K562 (cell line): Measurements from ENCODE around the gene SLCO3A1. TPM values are rescaled to one million over a fixed set of nuclear protein-coding genes. Genes with fewer than 3 reads are reported as not detected.

Experiments
- ATAC-seq: fragments of 200-7000 bp; cut with Tn5 transposase; 3 replicates; pipeline ENCODE4 v1.9.1; 2020; ENCODE audit warnings: moderate library complexity
- BruUV-seq: library from RNA; stranded (reverse); fragments of 400-500 nt; replicated peaks from 2 replicates; lab custom pipeline; 2021; lab: Mats Ljungman, UMichigan
- CTCF ChIA-PET: fragments of 300-600 bp; formaldehyde crosslinking; extraction: SDS; loops from one replicate; lab custom pipeline; 2021; ENCODE audit warnings: low intra/inter-chr PET ratio; lab: Yijun Ruan, JAX
- POLR2A ChIA-PET: fragments of 300-600, 350-650 bp; sonication (Branson Sonifier 250); formaldehyde crosslinking; extraction: SDS; loops from one replicate; lab custom pipeline; 2021; ENCODE audit warnings: antibody characterized with exemption, inconsistent platforms; lab: Yijun Ruan, JAX
- DNase-seq, 4 experiments: peaks; one replicate each; pipeline versions ENCODE4 v3.0.0 to v3.0.0-alpha.2; 2011 to 2018; ENCODE audit warnings: low spot score in 3 of 4, mixed read lengths in 3 of 4; ENCODE audit errors: extremely low read depth in 1 of 4
- FAIRE-seq: peaks from 2 replicates; lab custom pipeline; 2011; peaks lifted over from hg19 to GRCh38; lab: Jason Lieb, UNC
- H2AFZ ChIP-seq: 2 replicates; pipeline ENCODE4 v1.6.0; 2011; ENCODE audit warnings: low read depth, low read length, control low read depth, inconsistent platforms
- H3K27ac ChIP-seq: fragments of 200-600 bp; 3 replicates; pipeline ENCODE4 v1.8.0; 2011; ENCODE audit warnings: low read depth, mild to moderate bottlenecking, control low read depth, inconsistent platforms, low read length, moderate library complexity, mixed read lengths; ENCODE audit errors: extremely low read depth
- H3K27me3 ChIP-seq, 2 experiments: fragments of 300-600 bp in 1 of 2; 2 replicates in 1 of 2; 3 replicates in 1 of 2; pipeline versions ENCODE4 v1.6.0 to v1.8.0; 2011; ENCODE audit warnings: inconsistent platforms in 2 of 2, low read length in 2 of 2, mild to moderate bottlenecking in 1 of 2, mixed read lengths in 1 of 2, moderate library complexity in 1 of 2; ENCODE audit not compliant: control insufficient read depth in 2 of 2, insufficient read depth in 2 of 2
- H3K36me3 ChIP-seq: fragments of 300-600 bp; 3 replicates; pipeline ENCODE4 v1.8.0; 2011; ENCODE audit warnings: mild to moderate bottlenecking, low read length, inconsistent platforms; ENCODE audit not compliant: control insufficient read depth, insufficient read depth
- H3K4me1 ChIP-seq, 2 experiments: fragments of 200-600 bp in 1 of 2; replicated peaks in 1 of 2; 2 replicates in 1 of 2; 3 replicates in 1 of 2; pipeline versions ENCODE4 v1.5.1 to v1.8.0; 2011; ENCODE audit warnings: inconsistent platforms in 2 of 2, low read length in 2 of 2, mild to moderate bottlenecking in 1 of 2, mixed read lengths in 1 of 2, moderate library complexity in 1 of 2; ENCODE audit not compliant: control insufficient read depth in 2 of 2, insufficient read depth in 2 of 2
- H3K4me2 ChIP-seq: 2 replicates; pipeline ENCODE4 v1.6.1; 2011; ENCODE audit warnings: low read length, control low read depth, inconsistent platforms, mixed read lengths; ENCODE audit not compliant: insufficient read depth
- H3K4me3 ChIP-seq: fragments of 200-600 bp; sonication (generic), shearing (Covaris generic); 2 replicates; pipeline ENCODE4 v1.5.1; 2016; ENCODE audit warnings: control low read depth, inconsistent platforms
- H3K79me2 ChIP-seq: fragments of 200-600 bp; 3 replicates; pipeline ENCODE4 v1.8.0; 2011; ENCODE audit warnings: low read length, inconsistent platforms; ENCODE audit not compliant: control insufficient read depth, insufficient read depth
- H3K9ac ChIP-seq, 2 experiments: 2 replicates each; pipeline versions ENCODE4 v1.6.0 to v1.6.1; 2011; ENCODE audit warnings: low read depth in 2 of 2, low read length in 2 of 2, control low read depth in 1 of 2, inconsistent platforms in 1 of 2, mild to moderate bottlenecking in 1 of 2, mixed read lengths in 1 of 2; ENCODE audit not compliant: insufficient read depth in 1 of 2
- H3K9me1 ChIP-seq: one replicate; pipeline ENCODE4 v1.6.0; 2011; ENCODE audit warnings: inconsistent platforms, mild to moderate bottlenecking, low read length, moderate library complexity; ENCODE audit not compliant: control insufficient read depth, insufficient read depth
- H3K9me3 ChIP-seq: replicated peaks from 2 replicates; pipeline ENCODE4 v1.5.1; 2011; ENCODE audit warnings: low read depth, low read length, inconsistent platforms; ENCODE audit not compliant: control insufficient read depth, insufficient read depth
- H4K20me1 ChIP-seq: replicated peaks from 2 replicates; pipeline ENCODE4 v1.6.1; 2011; ENCODE audit warnings: low read length, inconsistent platforms, mixed read lengths; ENCODE audit not compliant: control insufficient read depth, insufficient read depth
- BHLHE40 ChIP-seq: IDR thresholded peaks from 2 replicates; pipeline ENCODE4 v1.6.1; 2011; ENCODE audit warnings: low read length, improper control_type of control experiment
- DIDO1 ChIP-seq: fragments of 450-650 bp; IDR thresholded peaks from 2 replicates; pipeline ENCODE4 v1.6.1; 2016; ENCODE audit warnings: low read depth, missing biosample characterization, missing genetic modification characterization
- EP400 ChIP-seq: fragments of 450-650 bp; IDR thresholded peaks from 2 replicates; pipeline ENCODE4 v1.6.1; 2017; ENCODE audit warnings: antibody characterized with exemption, mild to moderate bottlenecking, moderate library complexity
- HLTF ChIP-seq: fragments of 450-650 bp; IDR thresholded peaks from 2 replicates; pipeline ENCODE4 v1.6.1; 2016
- KAT7 ChIP-seq: sonication (generic); formaldehyde crosslinking; IDR thresholded peaks from 2 replicates; pipeline ENCODE4 v1.8.0; 2022; ENCODE audit warnings: missing genetic modification reagents, mild to moderate bottlenecking, borderline replicate concordance
- NR2F6 ChIP-seq: fragments of 450-650 bp; formaldehyde crosslinking; IDR thresholded peaks from 2 replicates; pipeline ENCODE4 v1.4.0; 2020; ENCODE audit warnings: mild to moderate bottlenecking
- PHF8 ChIP-seq: fragments of 200-600 bp; sonication (generic); IDR thresholded peaks from 2 replicates; pipeline ENCODE4 v1.6.1; 2012; ENCODE audit warnings: mixed run types, mild to moderate bottlenecking, inconsistent platforms, low read length, moderate library complexity, borderline replicate concordance
- POLR3A ChIP-seq: IDR thresholded peaks from 2 replicates; pipeline ENCODE4 v1.6.1; 2011; ENCODE audit warnings: borderline replicate concordance, mild to moderate bottlenecking, moderate library complexity; ENCODE audit not compliant: insufficient read length, insufficient read depth; ENCODE audit errors: extremely low read depth
- TBL1XR1 ChIP-seq, 2 experiments: IDR thresholded peaks; 2 replicates each; pipeline ENCODE4 v1.6.1; 2012; ENCODE audit warnings: improper control_type of control experiment in 2 of 2, low read length in 2 of 2, mild to moderate bottlenecking in 1 of 2
- THRA ChIP-seq: fragments of 450-650 bp; IDR thresholded peaks from 2 replicates; pipeline ENCODE4 v1.6.1; 2017; ENCODE audit warnings: mild to moderate bottlenecking, moderate library complexity
- TRIM25 ChIP-seq: fragments of 450-650 bp; IDR thresholded peaks from 2 replicates; pipeline ENCODE4 v1.7.0; 2016; ENCODE audit warnings: borderline replicate concordance
- ZNF121 ChIP-seq: sonication (generic); formaldehyde crosslinking; conservative IDR thresholded peaks from 2 replicates; pipeline ENCODE4 v1.8.0; 2022; ENCODE audit warnings: missing genetic modification reagents
- ZNF436 ChIP-seq: fragments of 250-450, 450-650 bp; sonication (Bioruptor Pico); formaldehyde crosslinking; IDR thresholded peaks from 2 replicates; pipeline ENCODE4 v1.7.0; 2020; ENCODE audit warnings: mild to moderate bottlenecking
- ZNF695 ChIP-seq: fragments of 450-650 bp; formaldehyde crosslinking; IDR thresholded peaks from 2 replicates; pipeline ENCODE4 v1.4.0; 2020; ENCODE audit warnings: mild to moderate bottlenecking, moderate library complexity
- WGBS: fragments of 100-300 bp; shearing (Covaris generic); methylation state at CpG from one replicate; pipeline ENCODE4 v1.1.6; 2016; ENCODE audit warnings: low coverage, mixed read lengths; ENCODE audit not compliant: insufficient coverage; ENCODE audit errors: missing lambda C conversion rate; 5-methylcytosine and 5-hydroxymethylcytosine counted together
- in situ Hi-C: fragments of 300-500 bp; cut with MboI; formaldehyde crosslinking; loops from 4 replicates; pipeline ENCODE4 v1.15.0; 2018; ENCODE audit warnings: inconsistent platforms, mixed read lengths
- intact Hi-C: fragments of 100-400 bp; cut with micrococcal nuclease; formaldehyde crosslinking; loops from 2 replicates; pipeline ENCODE4 v1.14.2; 2022
- polyA plus RNA-seq, 8 experiments: library from polyadenylated mRNA; depleted of rRNA in 4 of 8; stranded (reverse) in 5 of 8; unstranded in 3 of 8; fragments of >200 nt; fragmentation: Nextera tagmentation in 2 of 8; fragmentation: Illumina TruSeq in 1 of 8; extraction: Ambion mirVana in 2 of 8; extraction: Trizol in 1 of 8; gene quantifications; 2 replicates each; pipeline versions ENCODE4 v1.2.1 to v1.2.3, GENCODE V29; 2011 to 2014; ENCODE audit warnings: inconsistent platforms in 1 of 8, missing spikeins in 1 of 8
- total RNA-seq, 7 experiments: library from RNA; depleted of rRNA in 6 of 7; stranded (reverse); fragments of >200 nt in 6 of 7; fragmentation: Illumina TruSeq in 2 of 7; extraction: Trizol in 2 of 7; gene quantifications; 2 replicates each; pipeline versions ENCODE4 v1.2.1 to v1.2.3, GENCODE V29; 2011 to 2021; ENCODE audit warnings: low replicate concordance in 1 of 7

SLCO3A1 gene
- total and polyA plus RNA-seq, 9 of the 15 experiments (the other 6 are each of a cell fraction or from before 2014, with no cell fraction given): 0.01 to 0.84 (median 0.06) TPM; not detected in 3

- H3K4me3 ChIP-seq: no peak overlapping the region
- in situ Hi-C loops (no loop called here), intact Hi-C loops (no loop called here)
- ChIA-PET POLR2A (interaction anchor here (0.8 to 1.4 kb wide), 3 partner anchors 10 to 18 kb away, joined by 3 to 4 read pairs (median 3); no protein-coding TSS in a partner anchor), CTCF (no interaction called here)
- TF ChIP-seq POLR3A (no peak), HLTF (no peak), DIDO1 (no peak), TBL1XR1 (IDR thresholded peaks at IDR 0.05; ENCODE audit: low read length in 2 of 2) (no peak), PHF8 (no peak), KAT7 (CRISPR knock-in tag) (no peak), ZNF695 (no peak), THRA (no peak), BHLHE40 (no peak), ZNF121 (no peak), EP400 (no peak), ZNF436 (CRISPR knock-in tag) (no peak), TRIM25 (no peak), NR2F6 (CRISPR knock-in tag) (no peak)
- no TSS peak for BruUV-seq
- ATAC-seq (no peak), DNase-seq (no peak), FAIRE-seq (no peak)
- 0% methylated on average over 3 of the region's 3 CpGs for WGBS
- no peaks in the 10 kb centered on the region for H3K79me2 ChIP-seq
- H3K9ac ChIP-seq: no peak overlapping the region
- no peaks in the 10 kb centered on the region for H3K4me1 ChIP-seq
- H3K36me3 ChIP-seq: no peaks in the 10 kb centered on the region
- H2AFZ ChIP-seq: no peak overlapping the region
- H3K9me1 ChIP-seq: no peaks in the 10 kb centered on the region
- H3K27me3 ChIP-seq: peaks cover 3 to 18% of the 10 kb centered on the region in 2 experiments; a peak in 4 of 5 replicates
- no peaks in the 10 kb centered on the region for H3K9me3 ChIP-seq
- H3K27ac ChIP-seq: no peak overlapping the region
- no peaks in the 10 kb centered on the region for H4K20me1 ChIP-seq
- H3K4me2 ChIP-seq: no peak overlapping the region
Measured at GRCh38 chr15:92124657-92125010, 271.1 kb downstream of the SLCO3A1 start.
